Activated T-cell treated with anti-CD3 and anti-CD28 coated beads, Interleukin-2, amount 50 U/mL, for 48 hours (primary cell): ENCODE measurements around the gene CFAP57.
A peak's percentile ranks its signal among the peaks of the same experiment; 100 is the strongest.
"Not testable (repeated sequence)": the region's sequence is repeated elsewhere in the genome, so short reads cannot be mapped to it uniquely, and the experiment has no call there.

Experiments
- DNase-seq, 2 experiments: peaks; one replicate each; pipeline ENCODE4 v3.0.0-alpha.2; 2020

Gene CFAP57

DNA sequence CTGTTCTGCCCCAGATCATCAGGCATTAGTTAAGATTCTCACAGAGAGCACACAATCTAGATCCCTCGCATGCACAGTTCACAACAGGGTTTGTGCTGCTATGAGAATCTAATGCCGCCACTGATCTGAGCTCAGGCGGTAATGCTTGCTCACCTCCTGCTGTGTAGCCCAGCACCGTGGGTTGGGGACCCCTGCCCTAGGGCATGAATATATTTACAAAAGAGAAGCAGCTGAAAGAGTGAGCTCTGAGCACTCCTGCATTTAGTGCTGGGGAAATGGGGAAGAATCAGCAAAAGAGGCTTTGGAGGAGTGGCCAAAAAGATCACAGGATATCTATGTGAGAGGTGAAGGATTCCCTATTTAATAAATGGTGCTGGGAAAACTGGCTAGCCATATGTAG, 5.6 kb downstream of the CFAP57 start:
- DNase-seq: no peak

DNA sequence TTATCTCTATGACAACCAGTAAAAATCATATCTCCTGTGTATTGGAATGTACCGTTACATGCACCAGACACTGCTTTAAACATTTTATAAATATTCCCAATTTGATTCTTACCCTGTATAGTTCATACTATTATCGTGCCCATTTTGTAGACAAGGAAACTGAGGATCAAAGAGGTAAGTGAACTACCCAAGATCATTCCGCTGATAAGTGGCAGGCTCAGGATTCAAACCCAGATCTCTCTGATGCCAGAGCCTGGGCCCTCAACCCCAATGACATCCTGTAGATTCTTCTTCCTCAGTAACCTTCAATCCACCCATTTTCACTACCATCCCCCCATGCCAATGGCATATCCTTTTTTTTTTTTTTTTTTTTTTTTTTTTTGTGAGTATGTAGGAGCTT, 12.3 kb downstream of the CFAP57 start:
- no peak for DNase-seq

DNA sequence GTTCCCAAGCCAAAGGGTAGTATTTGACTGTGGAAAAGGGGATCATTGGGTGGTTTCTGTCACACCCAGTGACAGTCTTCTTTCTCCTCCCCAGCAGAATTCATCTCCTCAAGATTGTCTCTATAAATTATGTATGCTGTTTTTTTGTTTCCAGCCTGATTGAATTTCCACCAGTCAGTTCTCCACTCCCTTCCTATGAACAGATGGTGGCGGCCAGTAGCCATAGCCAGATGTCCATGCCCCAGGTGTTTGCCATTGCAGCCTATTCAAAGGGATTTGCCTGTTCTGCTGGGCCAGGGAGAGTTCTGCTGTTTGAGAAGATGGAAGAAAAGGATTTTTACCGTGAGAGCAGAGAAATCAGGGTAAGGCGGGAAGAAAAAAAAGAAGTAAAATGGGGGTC, 12.9 kb downstream of the CFAP57 start:
- DNase-seq: no peak

DNA sequence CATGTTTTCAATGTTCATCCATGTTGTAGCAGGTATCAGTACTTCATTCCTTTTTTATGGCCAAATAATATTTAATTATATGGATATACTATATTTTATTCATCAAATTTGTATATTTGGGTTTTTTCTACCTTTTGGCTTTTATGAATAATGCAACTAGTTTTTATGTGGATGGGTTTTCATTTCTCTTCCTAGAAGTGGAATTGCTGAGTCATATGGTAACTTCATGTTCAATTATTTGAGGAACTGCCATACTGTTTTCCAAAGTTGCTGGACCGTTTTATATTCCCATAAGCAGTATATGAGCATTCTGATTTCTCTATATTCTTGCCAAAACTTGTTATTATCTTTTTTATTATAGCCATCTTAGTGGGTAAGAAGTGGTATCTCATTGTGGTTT, 16.0 kb downstream of the CFAP57 start:
- DNase-seq: no peak

DNA sequence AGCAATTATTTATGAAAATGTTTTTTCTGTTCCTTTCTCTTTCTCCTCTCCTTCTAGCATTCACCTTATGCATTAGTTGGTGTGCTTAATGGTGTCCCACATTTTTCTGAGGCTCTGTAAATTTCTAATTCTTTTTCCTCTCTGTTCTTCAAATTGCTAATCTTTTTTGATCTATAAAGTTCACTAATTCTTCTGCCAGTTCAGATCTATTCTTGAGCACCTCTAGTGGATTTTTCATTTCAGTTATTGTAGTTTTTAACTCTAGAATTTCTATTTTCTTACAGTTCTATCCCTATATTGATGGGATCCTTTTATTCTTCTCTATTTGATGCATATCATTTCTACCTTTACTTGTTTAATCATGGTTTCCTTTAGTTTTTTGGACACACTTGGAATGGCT, 22.4 kb downstream of the CFAP57 start:
- no peak for DNase-seq

DNA sequence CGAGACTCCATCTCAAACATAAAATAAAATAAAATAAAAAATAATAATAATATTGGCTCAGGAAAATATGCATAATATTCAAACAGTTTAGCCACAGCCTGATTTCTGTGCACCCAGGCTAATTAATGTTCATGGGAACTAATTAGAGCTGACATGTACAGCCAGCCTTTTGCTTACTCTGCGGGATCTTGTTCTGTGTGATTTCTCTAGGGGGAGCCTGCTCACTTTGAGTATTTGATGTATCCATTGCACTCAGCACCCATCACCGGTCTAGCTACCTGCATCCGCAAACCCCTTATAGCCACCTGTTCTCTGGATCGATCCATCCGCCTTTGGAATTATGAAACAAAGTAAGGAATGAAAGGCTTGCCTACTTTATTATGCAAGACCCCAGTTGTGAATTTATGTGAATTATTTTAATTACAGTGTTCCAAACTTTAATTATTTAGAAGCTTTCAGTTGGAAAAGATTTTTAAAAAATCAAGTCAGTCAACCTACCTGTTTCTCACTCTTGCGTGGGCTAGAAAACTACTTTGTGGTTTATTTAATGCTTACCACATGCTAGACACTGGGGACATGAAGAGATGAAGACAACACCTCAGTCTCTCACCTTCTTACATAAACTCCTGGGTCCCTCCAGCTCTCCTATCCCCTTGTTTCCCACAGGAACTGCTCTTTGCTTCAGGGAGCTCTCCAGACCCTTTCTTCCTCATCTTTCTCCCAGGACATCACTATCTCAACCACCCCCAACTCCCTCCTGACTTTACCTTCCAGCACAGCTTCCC, 25.4 kb downstream of the CFAP57 start:
- DNase-seq: no peak

DNA sequence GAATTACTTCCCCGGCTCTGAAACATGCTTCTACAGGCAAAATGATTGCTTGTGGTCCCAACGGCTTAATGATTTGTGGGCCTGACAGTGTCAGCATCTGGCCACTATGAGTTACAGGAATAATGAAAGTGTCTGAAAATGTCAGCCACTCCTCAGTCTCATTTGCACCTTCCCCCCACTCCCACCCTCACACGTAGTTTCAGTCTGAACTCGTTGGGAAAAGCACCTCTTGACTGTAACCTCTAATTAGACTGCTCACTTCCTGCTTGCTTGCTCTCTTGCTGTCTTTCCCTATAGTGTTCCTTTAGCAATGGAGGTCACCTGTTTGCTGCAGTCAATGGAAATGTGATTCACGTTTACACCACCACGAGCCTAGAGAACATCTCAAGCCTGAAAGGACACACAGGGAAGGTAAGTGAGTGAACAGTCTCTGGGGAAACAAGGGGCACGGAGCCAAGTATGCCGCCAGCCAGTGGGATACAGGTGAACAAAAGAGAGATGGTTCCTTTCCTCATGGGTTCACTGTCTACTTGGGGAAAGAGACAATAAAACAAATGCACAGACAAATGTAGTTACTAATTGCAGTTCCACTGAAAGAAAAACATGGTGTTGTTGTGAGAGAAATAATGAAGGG, 27.1 kb downstream of the CFAP57 start:
- DNase-seq: no peak

DNA sequence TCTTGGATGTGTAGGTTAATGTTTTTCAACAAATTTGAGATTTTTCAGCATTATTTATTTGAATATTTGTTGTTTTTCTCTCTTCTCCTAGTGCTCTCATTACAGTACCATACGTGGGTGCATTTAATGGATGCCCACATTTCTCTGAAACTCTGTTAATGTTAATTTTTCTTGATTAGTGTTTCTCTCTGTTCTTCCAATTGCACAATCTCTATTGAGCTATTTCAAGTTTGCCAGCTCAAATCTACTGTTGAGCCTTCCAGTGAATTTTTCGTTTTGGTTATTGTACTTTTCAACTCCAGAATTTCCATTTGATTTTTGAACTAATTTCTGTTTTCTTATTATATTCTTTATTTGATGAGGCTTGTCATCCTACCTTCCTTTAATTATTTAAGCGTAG, 31.7 kb downstream of the CFAP57 start:
- no peak for DNase-seq

DNA sequence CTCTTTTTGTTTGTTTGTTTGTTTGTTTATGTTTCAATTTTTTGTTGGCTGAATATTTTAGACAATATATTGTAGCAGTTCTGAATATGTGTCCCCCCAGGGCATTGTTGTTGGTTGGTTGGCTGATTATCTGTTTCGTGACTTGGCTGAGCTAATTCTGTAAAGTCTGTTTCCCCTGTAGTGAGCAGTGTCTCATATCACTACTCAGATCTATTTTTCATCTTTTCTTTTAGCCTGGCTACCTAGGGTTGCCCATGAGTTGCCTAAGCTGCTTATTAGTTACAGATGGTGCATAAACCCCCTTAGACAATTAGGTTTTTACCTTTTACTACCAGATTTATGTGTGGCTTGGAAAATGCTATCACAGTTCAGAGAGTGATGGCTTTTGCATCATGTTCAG, 32.3 kb downstream of the CFAP57 start:
- no peak for DNase-seq

DNA sequence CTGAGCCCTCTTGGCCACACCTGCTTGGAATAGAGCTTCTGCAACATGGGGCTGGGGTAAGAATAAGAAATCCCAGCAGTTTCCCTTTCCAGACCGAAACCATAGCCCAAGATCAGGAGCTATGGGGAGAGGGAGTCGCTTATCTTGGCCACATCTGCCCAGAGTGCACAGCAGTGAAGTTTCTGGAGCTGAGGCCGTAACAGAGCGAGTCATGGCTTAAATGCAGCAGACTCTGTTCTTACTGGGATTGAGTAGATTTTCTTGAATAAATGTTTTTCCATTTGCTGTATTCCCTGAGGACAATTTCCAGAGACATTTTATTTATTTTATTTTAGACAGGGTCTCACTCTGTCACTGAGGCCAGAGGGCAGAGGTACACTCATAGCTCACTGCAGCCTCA, 33.5 kb downstream of the CFAP57 start:
- DNase-seq: no peak

DNA sequence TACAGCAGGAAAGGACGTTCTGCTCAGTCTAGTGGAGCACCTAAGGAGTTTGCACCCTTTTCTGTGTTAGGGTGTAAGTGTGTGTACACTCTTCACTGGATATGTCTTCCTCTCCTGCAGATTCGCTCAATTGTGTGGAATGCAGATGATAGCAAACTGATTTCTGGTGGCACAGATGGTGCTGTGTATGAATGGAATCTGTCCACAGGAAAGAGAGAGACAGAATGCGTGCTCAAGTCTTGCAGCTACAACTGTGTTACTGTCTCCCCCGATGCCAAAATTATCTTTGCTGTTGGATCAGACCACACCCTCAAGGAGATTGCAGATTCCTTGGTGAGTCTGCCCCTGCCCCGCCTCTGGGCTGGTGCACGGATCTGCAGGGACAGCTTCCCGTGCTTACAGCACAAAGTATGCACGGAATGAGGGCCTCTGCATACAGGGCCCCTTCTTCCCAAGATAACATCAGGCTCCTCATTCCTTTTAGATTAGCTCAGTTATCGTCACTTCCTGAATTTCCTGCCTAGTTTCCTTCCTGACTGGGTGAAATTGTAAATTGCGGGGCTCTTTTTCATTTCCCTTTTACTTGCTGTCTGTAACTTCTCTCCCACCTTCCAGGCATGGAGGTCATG, 34.6 kb downstream of the CFAP57 start:
- no peak for DNase-seq

DNA sequence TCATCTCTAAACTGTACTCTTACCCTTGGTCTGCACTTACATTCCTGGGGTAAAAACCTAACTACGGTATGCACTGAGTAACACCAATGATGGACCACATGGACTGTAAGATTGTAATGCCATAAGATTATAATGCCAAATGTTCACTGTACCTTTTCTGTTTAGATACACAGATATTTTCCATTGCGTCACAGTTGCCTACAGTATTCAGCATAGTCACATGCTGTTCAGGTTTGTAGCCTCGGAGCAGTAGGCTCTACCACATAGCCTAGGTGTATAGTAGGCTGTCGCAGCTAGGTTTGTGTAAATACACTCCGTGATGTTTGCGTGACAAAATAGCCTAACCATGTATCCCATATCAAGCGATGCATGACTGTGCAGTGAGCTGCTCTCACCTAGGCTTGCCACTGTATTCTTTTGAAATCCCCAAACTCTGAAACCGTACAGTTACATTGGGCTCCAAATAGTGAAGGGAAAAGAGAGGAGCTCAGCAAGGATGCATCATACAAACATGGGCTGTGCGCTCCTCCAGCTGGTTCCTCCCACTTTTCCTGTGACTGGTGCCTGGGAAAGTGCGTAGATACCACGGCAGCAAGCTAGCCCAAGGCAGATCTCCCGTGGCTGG, 35.2 kb downstream of the CFAP57 start:
- no peak for DNase-seq

DNA sequence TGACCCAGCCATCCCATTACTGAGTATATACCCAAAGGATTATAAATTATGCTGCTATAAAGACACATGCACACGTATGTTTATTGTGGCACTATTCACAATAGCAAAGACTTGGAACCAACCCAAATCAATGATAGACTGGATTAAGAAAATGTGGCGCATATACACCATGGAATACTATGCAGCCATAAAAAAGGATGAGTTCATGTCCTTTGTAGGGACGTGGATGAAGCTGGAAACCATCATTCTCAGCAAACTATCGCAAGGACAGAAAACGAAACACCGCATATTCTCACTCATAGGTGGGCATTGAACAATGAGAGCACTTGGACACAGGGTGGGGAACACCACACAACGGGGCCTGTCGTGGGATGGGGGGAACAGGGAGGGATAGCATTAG, 36.1 kb downstream of the CFAP57 start:
- not testable (repeated sequence) for DNase-seq

DNA sequence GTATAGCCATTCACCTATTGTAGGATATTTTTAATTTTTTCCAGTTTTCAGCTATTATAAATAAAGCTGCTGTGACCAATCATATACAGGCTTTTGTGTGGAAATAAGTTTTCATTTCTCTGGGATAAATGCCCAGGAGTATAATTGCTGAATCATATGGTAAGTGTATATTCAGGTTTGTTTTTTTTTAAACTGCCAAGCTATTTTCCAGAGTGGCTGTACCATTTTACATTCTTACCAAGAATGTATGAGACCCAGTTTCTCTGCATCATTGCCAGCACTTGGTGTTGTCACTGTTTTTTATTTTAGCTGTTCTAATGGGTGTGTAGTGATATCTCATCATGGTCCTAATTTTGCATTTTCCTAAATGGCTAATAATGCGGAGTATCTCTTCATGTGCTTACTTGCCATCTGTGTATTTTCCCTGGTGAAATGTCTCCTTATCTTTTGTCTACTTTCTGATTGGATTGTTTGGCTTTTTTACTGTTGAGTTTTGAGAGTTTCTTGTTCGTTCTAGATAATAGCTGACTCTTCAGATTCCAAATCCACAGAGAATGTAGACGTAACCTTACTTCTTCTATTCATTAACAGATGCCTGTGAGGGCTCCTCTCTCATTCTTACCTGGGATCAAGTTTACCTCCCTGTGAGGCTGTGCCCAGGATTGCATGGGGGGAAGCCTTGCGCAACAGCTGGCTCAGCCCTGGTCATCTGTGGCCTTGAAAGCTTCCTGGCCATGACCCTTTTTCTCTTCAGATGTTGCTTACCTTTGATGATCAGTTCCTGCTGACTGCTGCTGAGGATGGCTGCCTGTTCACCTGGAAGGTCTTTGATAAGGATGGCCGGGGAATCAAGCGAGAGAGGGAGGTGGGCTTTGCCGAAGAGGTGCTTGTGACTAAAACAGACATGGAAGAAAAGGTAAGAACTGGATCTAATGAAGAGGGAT, 42.6 kb downstream of the CFAP57 start:
- no peak for DNase-seq

DNA sequence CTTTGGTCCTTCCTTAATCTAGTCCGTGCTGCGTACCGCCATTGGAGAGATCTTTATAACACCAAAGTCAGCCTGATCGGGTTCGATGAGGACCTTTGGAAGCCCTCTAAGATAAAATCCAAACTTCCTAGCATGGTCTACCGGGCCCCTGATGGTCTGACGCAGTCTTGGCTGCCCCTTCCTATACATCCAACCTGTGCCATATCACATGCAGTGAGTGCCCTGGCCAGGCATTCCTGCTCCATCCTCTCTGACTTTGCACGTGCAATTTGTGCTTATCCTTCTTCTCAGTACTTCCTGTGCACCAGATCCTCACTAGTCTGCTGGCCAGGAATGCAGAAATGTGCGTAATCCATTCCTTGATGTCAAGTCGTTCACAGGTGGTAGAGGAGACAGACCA, 45.6 kb downstream of the CFAP57 start:
- no peak for DNase-seq

DNA sequence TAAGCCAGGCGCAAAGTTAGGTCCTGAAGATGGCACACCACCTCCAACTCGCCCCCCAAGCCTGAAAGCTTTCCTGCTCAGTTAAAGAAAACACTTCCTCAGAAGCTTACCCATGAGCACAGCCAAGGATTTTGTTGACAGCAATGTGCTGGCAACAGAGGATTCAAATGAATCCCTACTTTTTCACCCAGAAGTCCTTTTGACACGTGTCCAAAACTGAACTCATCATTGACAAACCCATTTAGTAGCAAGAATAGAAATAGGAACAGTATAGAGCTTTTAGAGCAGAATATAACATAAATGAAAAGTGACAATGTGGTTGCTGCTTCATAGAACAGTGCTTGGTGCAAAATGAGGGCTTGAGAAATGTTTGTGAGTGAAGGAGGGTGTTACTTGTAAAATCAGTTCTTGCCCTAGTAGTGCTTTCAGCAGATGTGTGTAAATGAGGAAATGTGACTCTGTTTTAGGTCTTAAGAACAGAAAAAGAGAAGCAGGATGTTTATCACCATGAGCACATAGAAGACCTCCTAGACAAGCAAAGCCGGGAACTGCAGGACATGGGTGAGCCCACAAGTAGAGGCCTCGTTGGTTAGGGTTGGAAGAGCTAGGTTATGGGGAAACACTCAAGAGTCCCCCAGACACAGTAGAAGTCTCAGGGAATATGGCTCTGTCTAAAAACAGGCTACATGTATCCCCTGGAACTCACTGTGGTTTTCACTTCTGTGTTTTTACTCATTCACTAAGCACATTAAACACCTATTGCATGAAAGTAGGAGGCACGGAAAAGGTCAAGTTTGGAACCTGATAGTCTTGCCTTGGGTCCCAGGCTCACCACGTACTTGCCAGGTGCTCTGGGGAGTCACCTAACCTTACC, 49.0 kb downstream of the CFAP57 start:
- no peak for DNase-seq

DNA sequence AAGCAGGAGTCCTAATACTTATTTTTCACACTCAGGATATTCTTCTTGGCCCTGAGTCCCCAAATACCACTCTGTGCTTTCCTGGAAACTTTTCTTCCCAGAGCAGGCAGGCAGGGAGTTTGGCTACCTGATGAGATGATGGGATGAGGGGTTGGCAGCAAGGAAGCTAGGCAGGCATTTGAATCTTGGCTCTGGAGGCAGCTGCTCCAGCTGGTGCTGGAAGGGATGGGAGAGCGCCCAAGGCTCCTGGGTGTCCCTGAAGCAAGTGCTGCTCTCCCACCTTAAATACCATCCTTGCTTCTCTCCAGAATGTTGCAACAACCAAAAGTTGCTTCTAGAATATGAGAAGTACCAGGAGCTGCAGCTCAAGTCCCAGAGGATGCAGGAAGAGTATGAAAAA, 49.7 kb downstream of the CFAP57 start:
- DNase-seq: no peak

DNA sequence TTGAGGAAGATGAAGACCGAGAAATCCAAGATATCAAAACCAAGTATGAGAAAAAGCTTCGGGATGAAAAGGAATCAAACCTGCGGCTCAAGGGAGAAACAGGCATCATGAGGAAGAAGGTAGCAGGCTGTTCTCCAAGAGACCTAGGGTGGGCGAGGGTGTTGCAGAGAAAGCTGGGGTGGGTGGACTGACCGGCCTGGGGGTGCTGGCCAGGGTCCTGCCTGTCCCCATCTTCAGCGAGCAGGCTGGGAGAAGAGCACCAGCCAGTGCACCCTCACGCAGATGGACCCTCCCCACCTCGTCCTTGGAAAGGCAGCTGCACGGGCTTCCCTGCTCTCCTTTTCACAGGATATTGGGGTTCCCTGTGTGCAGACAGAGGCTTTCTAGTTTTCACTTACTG, 50.7 kb downstream of the CFAP57 start:
- DNase-seq: no peak

DNA sequence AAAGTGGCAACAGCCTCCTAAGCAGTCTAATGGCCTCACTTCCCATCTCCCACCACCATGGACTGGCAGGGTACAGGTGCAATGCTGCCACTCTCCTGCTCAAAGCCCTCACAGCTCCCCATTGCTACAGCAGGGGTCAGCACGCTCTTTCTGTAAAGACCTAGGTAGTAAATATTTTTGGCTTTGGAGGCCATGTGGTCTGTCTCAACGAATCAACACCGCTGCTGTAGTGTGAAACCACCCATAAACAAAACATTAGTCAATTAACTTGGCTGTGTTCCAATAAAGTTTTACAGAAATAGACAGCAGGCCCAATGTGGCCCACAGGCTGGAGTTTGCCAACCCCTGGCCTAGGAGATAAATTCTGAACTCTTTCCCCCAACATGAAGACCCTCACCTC, 53.0 kb downstream of the CFAP57 start:
- DNase-seq: no peak

DNA sequence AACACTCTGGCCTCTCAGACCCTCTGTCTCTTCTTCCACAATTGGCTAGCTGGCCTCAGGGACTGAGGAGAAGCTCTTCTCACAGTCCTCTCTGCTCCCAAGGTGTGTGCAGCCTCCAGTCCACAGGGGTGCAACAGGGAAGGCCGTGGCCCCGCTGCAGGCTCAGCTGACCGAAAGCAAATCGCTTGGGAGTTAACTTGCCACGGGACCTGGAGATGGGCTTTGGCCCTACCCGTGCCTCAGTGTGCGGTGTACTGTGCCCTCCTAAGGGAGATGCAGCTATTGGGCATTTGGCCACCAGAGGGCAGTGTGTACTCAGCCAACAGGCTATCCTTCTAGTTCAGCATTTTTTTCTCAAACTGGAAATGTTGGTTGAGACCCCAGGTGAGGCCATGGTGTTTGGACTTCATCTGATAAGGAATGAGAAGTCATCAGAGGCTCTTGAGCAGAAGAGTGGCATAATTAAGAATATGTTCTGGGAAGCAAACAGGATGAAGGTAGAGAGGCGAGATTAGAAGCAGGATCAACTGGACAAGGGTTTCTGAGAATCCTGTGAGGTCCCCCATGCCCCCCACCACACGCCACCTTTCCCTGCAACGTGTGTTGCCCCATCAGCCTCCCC, 55.1 kb downstream of the CFAP57 start:
- DNase-seq: peak; percentile 90 to 91
